GM12878 (cell line): ENCODE data around the gene CEACAM21. TPM values are rescaled to one million over a fixed set of nuclear protein-coding genes. Genes with fewer than 3 reads are reported as not detected.

Experiments
- CBFB ChIP-seq: IDR thresholded peaks from 2 replicates; pipeline ENCODE4 v1.6.1; 2016; ENCODE audit warnings: antibody characterized with exemption, low read depth
- CREB1 ChIP-seq: IDR thresholded peaks from 2 replicates; pipeline ENCODE4 v1.6.1; 2012; ENCODE audit warnings: low read depth, mild to moderate bottlenecking, inconsistent platforms
- CREM ChIP-seq: IDR thresholded peaks from 2 replicates; pipeline ENCODE4 v1.6.1; 2014; ENCODE audit warnings: antibody characterized with exemption, low read depth
- FOS ChIP-seq: IDR thresholded peaks from 3 replicates; pipeline ENCODE4 v1.6.1; 2011; ENCODE audit warnings: borderline replicate concordance; ENCODE audit not compliant: insufficient read length; ENCODE audit errors: extremely low read depth
- FOXK2 ChIP-seq: fragments of 450-650 bp; IDR thresholded peaks from 2 replicates; pipeline ENCODE4 v1.6.1; 2017; ENCODE audit warnings: mild to moderate bottlenecking, moderate library complexity
- HDAC6 ChIP-seq: fragments of 200-600 bp; sonication (generic); IDR thresholded peaks from one replicate; pipeline ENCODE4 v1.8.0; 2017; ENCODE audit warnings: antibody characterized with exemption; ENCODE audit not compliant: unreplicated experiment
- NBN ChIP-seq: fragments of 450-650 bp; IDR thresholded peaks from 2 replicates; pipeline ENCODE4 v1.6.1; 2016
- NRF1 ChIP-seq: conservative IDR thresholded peaks from 2 replicates; pipeline ENCODE4 v1.6.1; 2011; ENCODE audit warnings: mild to moderate bottlenecking, low read depth, low read length, improper control_type of control experiment
- POLR2AphosphoS5 ChIP-seq: IDR thresholded peaks from 2 replicates; pipeline ENCODE4 v1.6.1; 2011; ENCODE audit warnings: mild to moderate bottlenecking, low read length, inconsistent platforms
- RBBP5 ChIP-seq: fragments of 200-600 bp; sonication (generic); conservative IDR thresholded peaks from 2 replicates; pipeline ENCODE4 v1.6.1; 2016
- RELA ChIP-seq: fragments of 450-650 bp; IDR thresholded peaks from 2 replicates; pipeline ENCODE4 v1.8.0; 2014; ENCODE audit warnings: borderline replicate concordance; ENCODE audit not compliant: partially characterized antibody
- SMAD1 ChIP-seq: fragments of 450-650 bp; IDR thresholded peaks from 2 replicates; pipeline ENCODE4 v1.6.1; 2018; ENCODE audit warnings: mild to moderate bottlenecking, low read depth; ENCODE audit not compliant: partially characterized antibody
- SREBF1 ChIP-seq: IDR thresholded peaks from 2 replicates; pipeline ENCODE4 v1.6.1; 2012; ENCODE audit warnings: mild to moderate bottlenecking, low read length
- TBL1XR1 ChIP-seq: IDR thresholded peaks from 2 replicates; pipeline ENCODE4 v1.6.1; 2012; ENCODE audit warnings: low read depth, low read length, improper control_type of control experiment
- YY1 ChIP-seq: IDR thresholded peaks from 2 replicates; pipeline ENCODE4 v1.6.1; 2011; ENCODE audit warnings: low read depth, mild to moderate bottlenecking, low read length
- ZZZ3 ChIP-seq: IDR thresholded peaks from 2 replicates; pipeline ENCODE4 v1.6.1; 2011; ENCODE audit warnings: low read depth; ENCODE audit not compliant: control insufficient read depth, insufficient read length
- polyA plus RNA-seq, 11 experiments: library from polyadenylated mRNA; depleted of rRNA in 4 of 11; unstranded in 6 of 11; stranded (reverse) in 5 of 11; fragments of >200 nt; fragmentation: Nextera tagmentation in 4 of 11; fragmentation: Illumina TruSeq in 1 of 11; extraction: Ambion mirVana in 4 of 11; extraction: Trizol in 1 of 11; gene quantifications; 1 replicate in 1 of 11; 2 replicates in 10 of 11; pipeline versions ENCODE4 v1.2.1 to v1.2.3, GENCODE V29; 2011 to 2016; ENCODE audit warnings: inconsistent platforms in 2 of 11, missing spikeins in 2 of 11, low read depth in 1 of 11
- total RNA-seq, 4 experiments: library from RNA; depleted of rRNA in 3 of 4; stranded (reverse); fragments of >200 nt in 3 of 4; fragmentation: Illumina TruSeq in 1 of 4; extraction: Trizol in 1 of 4; gene quantifications; 2 replicates each; pipeline versions ENCODE4 v1.2.1 to v1.2.3, GENCODE V29; 2013 to 2021
- TF ChIP-seq, protein P1 (sequence below): IDR thresholded peaks from 2 replicates; pipeline ENCODE4 v1.6.1; 2012; ENCODE audit warnings: low read depth, low read length, improper control_type of control experiment
- TF ChIP-seq, protein P2 (sequence below): fragments of 450-650 bp; IDR thresholded peaks from 2 replicates; pipeline ENCODE4 v1.6.1; 2018; ENCODE audit warnings: borderline replicate concordance, mild to moderate bottlenecking; ENCODE audit not compliant: partially characterized antibody
- TF ChIP-seq, protein P3 (sequence below): IDR thresholded peaks from 2 replicates; pipeline ENCODE4 v1.6.1; 2012; ENCODE audit warnings: low read depth, low read length, improper control_type of control experiment
- TF ChIP-seq, protein P4 (sequence below): fragments of 450-650 bp; IDR thresholded peaks from 2 replicates; pipeline ENCODE4 v1.6.1; 2017; ENCODE audit warnings: antibody characterized with exemption, mild to moderate bottlenecking, moderate library complexity
- TF ChIP-seq, protein P5 (sequence below): IDR thresholded peaks from 2 replicates; pipeline ENCODE4 v1.6.1; 2012; ENCODE audit warnings: low read length, inconsistent platforms

Gene CEACAM21
- total and polyA plus RNA-seq, 10 of the 15 experiments (the other 5 are each of a cell fraction or from before 2014, with no cell fraction given): 0.87 to 13.6 (median 8.1) TPM

DNA sequence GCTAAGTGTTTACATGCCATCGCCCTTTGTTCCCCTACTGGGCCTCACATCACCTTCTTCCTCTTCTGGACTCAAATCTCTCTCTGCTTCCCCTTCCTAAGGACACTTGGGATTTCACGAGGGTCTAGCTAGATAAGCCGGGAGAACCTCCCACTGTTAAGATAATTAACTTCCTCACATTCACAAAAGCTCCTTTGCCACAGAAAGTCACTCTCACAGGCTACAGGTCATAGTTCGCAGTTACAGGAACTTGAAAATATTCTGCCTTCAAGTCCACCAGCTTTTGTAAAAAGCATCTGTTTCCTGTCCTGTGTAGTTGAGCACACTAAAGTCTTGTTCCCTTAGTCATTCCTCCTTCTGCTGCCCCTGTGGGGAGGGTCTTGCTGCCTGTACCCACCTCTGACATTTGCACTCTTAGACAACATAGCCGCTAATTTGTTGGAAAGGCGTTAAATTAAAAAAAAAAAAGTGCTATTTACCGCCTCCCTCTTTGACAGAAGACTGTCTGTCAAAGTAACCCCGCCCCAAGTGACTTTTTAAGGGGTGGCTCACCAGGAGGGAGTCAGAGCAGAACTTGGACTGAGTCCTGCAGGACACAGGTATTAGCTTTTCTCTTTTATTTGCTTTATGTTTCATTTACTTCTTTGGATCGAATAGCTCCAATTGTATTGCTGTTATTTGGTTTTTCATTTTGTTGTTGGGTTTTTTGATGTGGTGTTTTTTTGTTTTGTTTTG, 26.8 kb upstream of the CEACAM21 start (continued):
- peak; percentile 40; the same call in 1 of the 2 replicates for TF ChIP-seq CREM
- no peak for TF ChIP-seq RBBP5
- peak; percentile 100 for TF ChIP-seq POLR2AphosphoS5
- TF ChIP-seq SMAD1: peak; percentile 84
- TF ChIP-seq YY1: no peak
- peak; percentile 63; the same call in 1 of the 2 replicates for TF ChIP-seq NBN
- no peak for TF ChIP-seq FOS
- TF ChIP-seq, protein P1, sequence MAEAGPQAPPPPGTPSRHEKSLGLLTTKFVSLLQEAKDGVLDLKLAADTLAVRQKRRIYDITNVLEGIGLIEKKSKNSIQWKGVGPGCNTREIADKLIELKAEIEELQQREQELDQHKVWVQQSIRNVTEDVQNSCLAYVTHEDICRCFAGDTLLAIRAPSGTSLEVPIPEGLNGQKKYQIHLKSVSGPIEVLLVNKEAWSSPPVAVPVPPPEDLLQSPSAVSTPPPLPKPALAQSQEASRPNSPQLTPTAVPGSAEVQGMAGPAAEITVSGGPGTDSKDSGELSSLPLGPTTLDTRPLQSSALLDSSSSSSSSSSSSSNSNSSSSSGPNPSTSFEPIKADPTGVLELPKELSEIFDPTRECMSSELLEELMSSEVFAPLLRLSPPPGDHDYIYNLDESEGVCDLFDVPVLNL: no peak
- TF ChIP-seq, protein P2, sequence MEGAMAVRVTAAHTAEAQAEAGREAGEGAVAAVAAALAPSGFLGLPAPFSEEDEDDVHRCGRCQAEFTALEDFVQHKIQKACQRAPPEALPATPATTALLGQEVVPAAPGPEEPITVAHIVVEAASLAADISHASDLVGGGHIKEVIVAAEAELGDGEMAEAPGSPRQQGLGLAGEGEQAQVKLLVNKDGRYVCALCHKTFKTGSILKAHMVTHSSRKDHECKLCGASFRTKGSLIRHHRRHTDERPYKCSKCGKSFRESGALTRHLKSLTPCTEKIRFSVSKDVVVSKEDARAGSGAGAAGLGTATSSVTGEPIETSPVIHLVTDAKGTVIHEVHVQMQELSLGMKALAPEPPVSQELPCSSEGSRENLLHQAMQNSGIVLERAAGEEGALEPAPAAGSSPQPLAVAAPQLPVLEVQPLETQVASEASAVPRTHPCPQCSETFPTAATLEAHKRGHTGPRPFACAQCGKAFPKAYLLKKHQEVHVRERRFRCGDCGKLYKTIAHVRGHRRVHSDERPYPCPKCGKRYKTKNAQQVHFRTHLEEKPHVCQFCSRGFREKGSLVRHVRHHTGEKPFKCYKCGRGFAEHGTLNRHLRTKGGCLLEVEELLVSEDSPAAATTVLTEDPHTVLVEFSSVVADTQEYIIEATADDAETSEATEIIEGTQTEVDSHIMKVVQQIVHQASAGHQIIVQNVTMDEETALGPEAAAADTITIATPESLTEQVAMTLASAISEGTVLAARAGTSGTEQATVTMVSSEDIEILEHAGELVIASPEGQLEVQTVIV: no peak
- TF ChIP-seq, protein P3, sequence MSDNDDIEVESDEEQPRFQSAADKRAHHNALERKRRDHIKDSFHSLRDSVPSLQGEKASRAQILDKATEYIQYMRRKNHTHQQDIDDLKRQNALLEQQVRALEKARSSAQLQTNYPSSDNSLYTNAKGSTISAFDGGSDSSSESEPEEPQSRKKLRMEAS: no peak
- TF ChIP-seq CBFB: peak; percentile 90
- TF ChIP-seq HDAC6: peak; percentile 86
- TF ChIP-seq, protein P4, sequence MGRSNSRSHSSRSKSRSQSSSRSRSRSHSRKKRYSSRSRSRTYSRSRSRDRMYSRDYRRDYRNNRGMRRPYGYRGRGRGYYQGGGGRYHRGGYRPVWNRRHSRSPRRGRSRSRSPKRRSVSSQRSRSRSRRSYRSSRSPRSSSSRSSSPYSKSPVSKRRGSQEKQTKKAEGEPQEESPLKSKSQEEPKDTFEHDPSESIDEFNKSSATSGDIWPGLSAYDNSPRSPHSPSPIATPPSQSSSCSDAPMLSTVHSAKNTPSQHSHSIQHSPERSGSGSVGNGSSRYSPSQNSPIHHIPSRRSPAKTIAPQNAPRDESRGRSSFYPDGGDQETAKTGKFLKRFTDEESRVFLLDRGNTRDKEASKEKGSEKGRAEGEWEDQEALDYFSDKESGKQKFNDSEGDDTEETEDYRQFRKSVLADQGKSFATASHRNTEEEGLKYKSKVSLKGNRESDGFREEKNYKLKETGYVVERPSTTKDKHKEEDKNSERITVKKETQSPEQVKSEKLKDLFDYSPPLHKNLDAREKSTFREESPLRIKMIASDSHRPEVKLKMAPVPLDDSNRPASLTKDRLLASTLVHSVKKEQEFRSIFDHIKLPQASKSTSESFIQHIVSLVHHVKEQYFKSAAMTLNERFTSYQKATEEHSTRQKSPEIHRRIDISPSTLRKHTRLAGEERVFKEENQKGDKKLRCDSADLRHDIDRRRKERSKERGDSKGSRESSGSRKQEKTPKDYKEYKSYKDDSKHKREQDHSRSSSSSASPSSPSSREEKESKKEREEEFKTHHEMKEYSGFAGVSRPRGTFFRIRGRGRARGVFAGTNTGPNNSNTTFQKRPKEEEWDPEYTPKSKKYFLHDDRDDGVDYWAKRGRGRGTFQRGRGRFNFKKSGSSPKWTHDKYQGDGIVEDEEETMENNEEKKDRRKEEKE: no peak
- TF ChIP-seq FOXK2: no peak
- TF ChIP-seq TBL1XR1: no peak
- no peak for TF ChIP-seq CREB1
- no peak for TF ChIP-seq NRF1
- no peak for TF ChIP-seq SREBF1
- TF ChIP-seq, protein P5, sequence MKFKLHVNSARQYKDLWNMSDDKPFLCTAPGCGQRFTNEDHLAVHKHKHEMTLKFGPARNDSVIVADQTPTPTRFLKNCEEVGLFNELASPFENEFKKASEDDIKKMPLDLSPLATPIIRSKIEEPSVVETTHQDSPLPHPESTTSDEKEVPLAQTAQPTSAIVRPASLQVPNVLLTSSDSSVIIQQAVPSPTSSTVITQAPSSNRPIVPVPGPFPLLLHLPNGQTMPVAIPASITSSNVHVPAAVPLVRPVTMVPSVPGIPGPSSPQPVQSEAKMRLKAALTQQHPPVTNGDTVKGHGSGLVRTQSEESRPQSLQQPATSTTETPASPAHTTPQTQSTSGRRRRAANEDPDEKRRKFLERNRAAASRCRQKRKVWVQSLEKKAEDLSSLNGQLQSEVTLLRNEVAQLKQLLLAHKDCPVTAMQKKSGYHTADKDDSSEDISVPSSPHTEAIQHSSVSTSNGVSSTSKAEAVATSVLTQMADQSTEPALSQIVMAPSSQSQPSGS: no peak; the same call in 1 of the 2 replicates
- TF ChIP-seq ZZZ3: no peak
- TF ChIP-seq RELA: no peak
